Heart right ventricle (tissue), 16 donors: ENCODE results near the gene SMARCAL1. TPM values are rescaled to one million over a fixed set of nuclear protein-coding genes. Genes with fewer than 3 reads are reported as not detected.

ENCODE experiments used
- ATAC-seq, 8 donors: fragments of 200-7000 bp; cut with Tn5 transposase; one replicate each; pipeline ENCODE4 v1.9.1; 2020; ENCODE audit warnings: mild to moderate bottlenecking in 8 of 8, moderate library complexity in 8 of 8, moderate number of reproducible peaks in 1 of 8
- DNase-seq, 2 donors: peaks; one replicate each; pipeline ENCODE4 v3.0.0-alpha.2; 2020
- H3K27ac ChIP-seq, 10 donors: fragments of 200-600 bp; sonication (generic) in 2 of 10; one replicate each; pipeline versions ENCODE4 v1.5.0 to v1.8.0; 2020 to 2022; ENCODE audit warnings: mild to moderate bottlenecking in 3 of 10
- H3K27me3 ChIP-seq, 7 donors: fragments of 200-600 bp; one replicate each; pipeline ENCODE4 v1.8.0; 2021 to 2022; ENCODE audit warnings: mild to moderate bottlenecking in 2 of 7
- H3K36me3 ChIP-seq, 9 donors: fragments of 200-600 bp; sonication (generic) in 1 of 9; one replicate each; pipeline versions ENCODE4 v1.5.0 to v1.8.0; 2020 to 2022; ENCODE audit warnings: mild to moderate bottlenecking in 2 of 9
- H3K4me1 ChIP-seq, 9 donors: fragments of 200-600 bp; sonication (generic) in 1 of 9; one replicate each; pipeline versions ENCODE4 v1.5.0 to v1.8.0; 2020 to 2022; ENCODE audit warnings: mild to moderate bottlenecking in 4 of 9
- H3K4me3 ChIP-seq, 10 donors: fragments of 200-600 bp; sonication (generic) in 2 of 10; one replicate each; pipeline versions ENCODE4 v1.5.0 to v1.8.0; 2020 to 2022; ENCODE audit warnings: mild to moderate bottlenecking in 7 of 10, moderate library complexity in 2 of 10
- H3K9me3 ChIP-seq, 11 donors: fragments of 200-600 bp in 10 of 11; sonication (generic) in 2 of 11; one replicate each; pipeline versions ENCODE4 v1.5.0 to v1.8.0; 2013 to 2022; ENCODE audit warnings: mild to moderate bottlenecking in 2 of 11, control low read depth in 1 of 11, moderate library complexity in 1 of 11
- CTCF ChIP-seq, 9 donors: fragments of 200-600 bp; sonication (generic) in 2 of 9; IDR thresholded peaks; one replicate each; pipeline versions ENCODE4 v1.5.0 to v1.8.0; 2021 to 2022; ENCODE audit warnings: antibody characterized with exemption in 9 of 9, mild to moderate bottlenecking in 5 of 9, moderate library complexity in 1 of 9
- WGBS, 2 donors: extraction: QIAGEN DNeasy Blood & Tissue Kit; methylation state at CpG; one replicate each; pipeline ENCODE4 v1.1.7; 2013; ENCODE audit warnings: inconsistent platforms in 1 of 2; 5-methylcytosine and 5-hydroxymethylcytosine counted together
- intact Hi-C, 10 donors: fragments of 100-400 bp; cut with DNase I; formaldehyde crosslinking; loops; one replicate each; pipeline versions ENCODE4 v1.11.1 to v1.14.2; 2022
- polyA plus RNA-seq, 2 donors: library from polyadenylated mRNA; stranded (reverse); fragments of 200-250 nt; gene quantifications; one replicate each; pipeline ENCODE4 v1.2.3, GENCODE V29; 2013
- total RNA-seq, 10 donors: library from RNA; stranded (reverse); fragmentation: NEBNext Ultra II Directional in 3 of 10; extraction: Animal tissue kit (Norgen Biotek cat#: 25700) in 3 of 10; gene quantifications; one replicate each; pipeline versions ENCODE4 v1.2.1 to v1.2.4, GENCODE V29; 2021 to 2023
- donor health status: Arrhythmogenic right ventricular cardiomyopathy.
- donor health status: ischemic (EF 13 %, LVEDD 7.1; RV severe dilation, severe dysfunction).
- donor health status: healthy with polysubstance abuse.
- donor health status: DM: no; HTN: yes; CAD: no.
- donor health status: DM: no; HTN: no; CAD: no.
- donor health status: ischemic (EF 25% LVEDD 6.9; RV normal size, moderate dysfunction).
- donor health status: ischemic (EF 25% LVEDD 5.7; RV mildly dilated, moderate dysfunction).
- donor health status: healthy.
- donor health status: DM: yes; HTN: yes; CAD: no.
- donor health status: Ischemic cardiomyopathy.
- donor health status: ischemic (EF 35%, LVEDD 5.7; RV mildly dilated, moderate dysfunction).
- donor health status: nonischemic (EF 11% LVEDD 7.7; RV severe dilation, severe dysfunction).
- donor health status: DM: yes; HTN: yes; CAD: no.
- donor health status: PGD.
- donor health status: ischemic (EF 29% LVEDD 5.4; RV normal size, mild dysfunction).
- donor health status: nonischemic (EF 23%, LVEDD 6.1; RV moderate dilation, normal function).

The SMARCAL1 gene
- total and polyA plus RNA-seq, 12 donors: 3.8 to 14.8 (median 9.6) TPM

GRCh38 chr2:216498379-216499352 is 86.4 kb downstream of the SMARCAL1 start, which contains the start of gene RPL37A:
RPL37A (plus strand) TSS chr2:216498844; CDS start chr2:216498875, 31 bp downstream.
- Histone ChIP-seq H3K36me3 (peaks cover 0 to 43% (median 30%) of the 10 kb centered on the region in 9 donors), H3K27ac (peak within 1 kb of the TSS; percentile 36 to 90 (median 84)), H3K4me3 (peak within 1 kb of the TSS; percentile 69 to 99 (median 82)), H3K27me3 (no peaks in the 10 kb centered on the region), H3K9me3 (no peaks in the 10 kb centered on the region), H3K4me1 (peaks cover 6 to 64% (median 26%) of the 10 kb centered on the region in 9 donors)
- ATAC-seq (peak; percentile 97 to 98 (median 98)), DNase-seq (peak; percentile 93 to 95)
- WGBS, 2 donors: 0% methylated on average over 54 of the region's 54 CpGs
- no peak for TF ChIP-seq CTCF (IDR thresholded peaks at IDR 0.05)
- intact Hi-C loops: no loop called here

GRCh38 chr2:216499641-216500218 is 87.4 kb downstream of the SMARCAL1 start:
- Histone ChIP-seq H3K9me3 (no peaks in the 10 kb centered on the region), H3K27me3 (no peaks in the 10 kb centered on the region), H3K4me3 (peak overlapping the region; percentile 69 to 99 (median 82)), H3K27ac (peak overlapping the region in 8 of 10 donors; percentile 78 to 90 (median 86)), H3K36me3 (peaks cover 0 to 54% (median 30%) of the 10 kb centered on the region in 9 donors), H3K4me1 (peaks cover 6 to 64% (median 26%) of the 10 kb centered on the region in 9 donors)
- ATAC-seq: no peak
- no peak for DNase-seq
- 20 to 22% methylated on average over 6 of the region's 6 CpGs for WGBS, 2 donors
- TF ChIP-seq CTCF (IDR thresholded peaks at IDR 0.05): no peak
- intact Hi-C loops: no loop called here

- no peak for TF ChIP-seq CTCF (IDR thresholded peaks at IDR 0.05)
- intact Hi-C loops: no loop called here
- Histone ChIP-seq H3K4me3 (peak overlapping the region in 4 of 10 donors; percentile 69 to 99 (median 88)), H3K4me1 (peaks cover 6 to 56% (median 26%) of the 10 kb centered on the region in 9 donors), H3K27ac (no peak overlapping the region), H3K9me3 (no peaks in the 10 kb centered on the region), H3K36me3 (peaks cover 0 to 62% (median 30%) of the 10 kb centered on the region in 9 donors), H3K27me3 (no peaks in the 10 kb centered on the region)
- 96 to 98% methylated on average over 2 of the region's 2 CpGs for WGBS, 2 donors
- no peak for ATAC-seq
- DNase-seq: no peak
These were observed 88.3 kb downstream of the SMARCAL1 start for GRCh38 chr2:216500572-216500971.

GRCh38 chr2:216501854-216502253 is 89.6 kb downstream of the SMARCAL1 start:
- Histone ChIP-seq H3K4me1 (peaks cover 6 to 46% (median 26%) of the 10 kb centered on the region in 9 donors), H3K27me3 (no peaks in the 10 kb centered on the region), H3K36me3 (peaks cover 0 to 67% (median 30%) of the 10 kb centered on the region in 9 donors), H3K4me3 (no peak overlapping the region), H3K27ac (no peak overlapping the region), H3K9me3 (no peaks in the 10 kb centered on the region)
- no peak for TF ChIP-seq CTCF (IDR thresholded peaks at IDR 0.05)
- ATAC-seq (no peak), DNase-seq (no peak)
- intact Hi-C loops: no loop called here
- 86 to 91% methylated on average over 8 of the region's 8 CpGs for WGBS, 2 donors
